Epithelial cell of esophagus (primary cell): ENCODE results near the gene SLC7A1.

Experiments used
- DNase-seq: peaks from one replicate; pipeline ENCODE4 v3.0.0; 2010; ENCODE audit warnings: low read depth
- H3K4me3 ChIP-seq: 2 replicates; pipeline ENCODE4 v1.5.1; 2011; ENCODE audit warnings: mild to moderate bottlenecking, low read length, control low read depth
- TF ChIP-seq, protein P1 (sequence below): IDR thresholded peaks from 2 replicates; pipeline ENCODE4 v1.5.1; 2011; ENCODE audit warnings: low read depth, mild to moderate bottlenecking, low read length, control low read depth, inconsistent platforms; ENCODE audit not compliant: insufficient read depth; ENCODE audit errors: missing control alignments

SLC7A1 gene

DNA sequence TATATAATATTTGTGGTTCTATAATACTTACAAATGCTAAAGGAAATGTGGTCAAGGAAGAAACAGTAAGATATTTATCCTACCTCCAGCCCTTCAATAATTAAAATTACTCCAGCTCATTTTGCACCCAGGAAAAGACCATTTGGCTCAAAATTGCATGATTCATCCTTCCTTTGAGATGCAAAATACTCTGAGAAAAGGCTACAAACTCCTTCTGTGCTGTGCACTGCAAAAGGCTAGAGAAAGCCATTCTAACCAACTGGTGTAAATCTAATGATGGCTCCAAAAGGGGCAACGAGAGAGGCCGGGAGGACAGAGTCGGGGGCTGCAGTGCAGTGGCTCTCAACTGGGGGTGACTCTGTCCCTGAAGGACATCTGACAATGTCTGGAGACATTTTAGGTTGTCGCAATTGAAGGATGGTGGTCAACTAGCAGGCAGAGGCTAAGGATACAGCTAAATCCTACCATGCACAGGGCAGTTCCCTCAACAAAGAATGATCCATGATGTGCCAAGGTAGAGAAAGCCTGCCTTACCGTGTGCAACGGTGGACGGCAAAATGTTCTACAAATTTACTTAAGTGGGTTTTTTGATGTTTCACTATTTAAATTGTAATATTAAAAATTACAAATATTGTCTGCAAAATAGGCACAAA lies 32.6 kb downstream of the SLC7A1 start:
- no peak for DNase-seq
- H3K4me3 ChIP-seq: no peak overlapping the region
- TF ChIP-seq, protein P1, sequence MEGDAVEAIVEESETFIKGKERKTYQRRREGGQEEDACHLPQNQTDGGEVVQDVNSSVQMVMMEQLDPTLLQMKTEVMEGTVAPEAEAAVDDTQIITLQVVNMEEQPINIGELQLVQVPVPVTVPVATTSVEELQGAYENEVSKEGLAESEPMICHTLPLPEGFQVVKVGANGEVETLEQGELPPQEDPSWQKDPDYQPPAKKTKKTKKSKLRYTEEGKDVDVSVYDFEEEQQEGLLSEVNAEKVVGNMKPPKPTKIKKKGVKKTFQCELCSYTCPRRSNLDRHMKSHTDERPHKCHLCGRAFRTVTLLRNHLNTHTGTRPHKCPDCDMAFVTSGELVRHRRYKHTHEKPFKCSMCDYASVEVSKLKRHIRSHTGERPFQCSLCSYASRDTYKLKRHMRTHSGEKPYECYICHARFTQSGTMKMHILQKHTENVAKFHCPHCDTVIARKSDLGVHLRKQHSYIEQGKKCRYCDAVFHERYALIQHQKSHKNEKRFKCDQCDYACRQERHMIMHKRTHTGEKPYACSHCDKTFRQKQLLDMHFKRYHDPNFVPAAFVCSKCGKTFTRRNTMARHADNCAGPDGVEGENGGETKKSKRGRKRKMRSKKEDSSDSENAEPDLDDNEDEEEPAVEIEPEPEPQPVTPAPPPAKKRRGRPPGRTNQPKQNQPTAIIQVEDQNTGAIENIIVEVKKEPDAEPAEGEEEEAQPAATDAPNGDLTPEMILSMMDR: no peak

DNA sequence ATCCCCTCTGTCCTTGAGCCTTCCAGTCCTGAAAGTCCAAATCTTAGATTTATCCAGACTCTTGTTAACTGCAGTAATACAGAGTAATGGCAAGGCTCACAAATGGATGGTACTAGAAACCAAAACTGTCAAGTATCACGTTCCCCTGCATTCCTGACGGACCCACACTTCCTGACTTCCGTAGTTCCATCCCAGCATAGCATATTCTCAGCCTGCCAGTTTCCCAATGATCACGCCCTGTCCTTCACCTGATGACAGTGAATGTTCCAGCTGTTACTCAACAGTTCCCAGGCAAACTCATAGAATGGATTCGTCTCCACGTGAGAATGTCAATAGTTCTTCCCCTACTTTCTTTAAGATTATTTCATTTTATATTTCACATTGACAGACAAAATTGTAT lies 33.6 kb downstream of the SLC7A1 start:
- TF ChIP-seq, protein P1: no peak
- DNase-seq: peak; percentile 69
- H3K4me3 ChIP-seq: no peak overlapping the region

DNA sequence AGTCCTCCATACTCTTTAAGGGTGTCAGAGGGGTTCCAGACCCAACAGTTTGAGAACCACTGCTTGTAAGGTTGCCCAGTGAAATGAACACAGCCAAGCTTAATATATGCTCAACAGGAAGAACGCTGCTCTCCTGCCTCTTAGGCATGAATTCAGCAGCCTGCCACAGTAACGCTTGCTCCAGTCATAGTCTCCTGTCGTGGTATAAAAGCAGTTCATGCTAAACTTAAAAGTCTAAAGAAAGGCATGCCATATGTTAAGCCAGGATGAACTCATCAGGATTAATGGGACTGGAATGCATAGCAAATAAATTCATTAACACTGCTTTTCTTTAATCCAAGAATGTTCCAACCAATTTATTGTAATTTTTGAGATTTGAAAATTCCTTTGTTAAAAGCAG lies 38.7 kb downstream of the SLC7A1 start:
- TF ChIP-seq, protein P1: no peak
- no peak for DNase-seq
- no peak overlapping the region for H3K4me3 ChIP-seq

DNA sequence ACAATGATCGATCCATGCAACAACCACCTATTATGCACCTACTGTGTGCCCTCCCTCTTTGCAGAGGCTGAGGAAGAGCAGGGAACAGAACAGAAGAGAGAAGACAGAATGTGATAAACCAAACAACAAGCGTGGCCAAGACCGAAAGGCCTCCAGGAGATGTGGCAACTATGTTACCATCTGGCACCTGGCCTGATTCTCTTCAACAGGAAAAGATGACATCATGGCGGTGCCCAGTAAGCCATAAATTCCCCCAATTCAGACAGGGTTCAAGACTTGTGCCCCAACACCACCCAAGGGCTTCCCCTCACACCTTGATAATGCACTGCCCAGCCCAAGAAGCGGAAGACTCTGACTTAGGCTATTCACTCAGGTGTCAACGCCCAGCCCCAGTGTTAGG lies 44.3 kb downstream of the SLC7A1 start:
- H3K4me3 ChIP-seq: no peak overlapping the region
- DNase-seq: no peak
- TF ChIP-seq, protein P1: no peak

DNA sequence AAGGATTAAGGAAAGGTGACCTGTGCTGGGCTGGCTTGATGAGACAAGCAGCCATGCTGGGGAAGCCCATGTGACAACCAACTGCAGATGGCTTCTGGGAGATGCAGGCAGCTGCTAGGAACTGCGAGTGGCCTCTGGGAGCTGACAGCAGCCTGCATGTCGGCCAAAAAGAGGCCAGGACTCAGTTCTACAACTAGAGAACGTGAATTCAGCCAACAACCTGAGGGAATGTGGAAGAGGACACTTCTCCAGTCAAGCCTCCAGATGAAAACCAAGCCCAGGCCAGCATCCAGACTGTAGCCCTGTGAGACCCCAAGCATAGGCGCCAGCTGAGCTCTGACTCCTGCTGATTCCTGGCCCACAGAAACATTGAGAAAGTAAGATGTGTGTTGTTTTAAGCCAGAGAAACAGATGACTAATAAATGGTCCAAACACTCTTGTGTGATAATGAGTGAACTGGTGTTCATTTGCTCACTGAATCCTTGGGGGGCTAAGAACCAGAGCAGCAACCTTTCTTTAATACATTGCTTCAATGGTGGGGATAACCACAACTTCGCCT lies 45.0 kb downstream of the SLC7A1 start:
- TF ChIP-seq, protein P1: no peak
- no peak for DNase-seq
- no peak overlapping the region for H3K4me3 ChIP-seq

DNA sequence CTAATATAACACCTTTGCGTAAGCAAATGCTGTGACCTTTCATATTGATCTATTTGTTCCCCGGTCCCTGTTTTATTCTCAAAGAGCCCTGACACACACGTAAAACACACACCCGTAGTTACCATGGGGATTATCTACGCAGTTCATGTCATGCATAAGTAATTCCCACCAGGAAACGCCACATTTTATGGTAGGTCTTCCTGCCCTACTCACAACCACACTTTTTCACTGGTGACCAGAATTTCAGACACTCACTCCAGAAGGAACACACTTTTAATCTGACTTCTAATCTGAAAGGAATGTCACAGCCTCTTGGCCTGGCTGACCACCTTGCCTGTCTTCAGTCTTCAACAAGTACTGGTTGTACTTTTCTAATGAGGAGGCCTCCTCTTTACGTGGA lies 46.8 kb downstream of the SLC7A1 start:
- no peak overlapping the region for H3K4me3 ChIP-seq
- no peak for DNase-seq
- TF ChIP-seq, protein P1: no peak

DNA sequence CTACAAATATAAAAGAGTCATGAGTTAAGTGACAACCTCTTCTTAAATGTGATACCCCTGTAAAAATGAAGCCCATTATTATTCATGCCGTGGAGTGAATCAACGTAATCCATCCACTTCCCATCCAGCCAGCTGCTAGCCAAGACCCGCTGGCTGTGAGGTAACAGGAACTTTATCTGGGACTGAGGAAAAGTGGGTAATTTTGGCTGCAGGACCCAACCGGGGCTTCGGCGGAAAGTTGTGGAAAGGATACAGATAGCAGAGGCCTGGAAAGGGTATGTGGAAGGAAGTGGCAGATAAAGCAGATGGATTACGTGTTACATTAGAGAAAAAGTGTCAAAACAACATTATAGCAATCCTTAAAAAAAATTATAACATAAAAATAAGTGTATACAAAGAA lies 48.3 kb downstream of the SLC7A1 start:
- DNase-seq: no peak
- no peak overlapping the region for H3K4me3 ChIP-seq
- TF ChIP-seq, protein P1: no peak
